GM19467 (cell line): ENCODE data around the gene USP2.

ENCODE experiments used
- ATAC-seq: cut with Tn5 transposase; IDR thresholded peaks from one replicate; pipeline ENCODE4 v1.9.1; 2021; ENCODE audit warnings: mild to moderate bottlenecking, moderate library complexity; ENCODE audit not compliant: unreplicated experiment

The USP2 gene

GRCh38 chr11:119307219-119307618 lies 74.3 kb downstream of the USP2 start:
- no peak for ATAC-seq

- no peak for ATAC-seq
Measured at GRCh38 chr11:119306373-119306890, 75.1 kb downstream of the USP2 start.

DNA sequence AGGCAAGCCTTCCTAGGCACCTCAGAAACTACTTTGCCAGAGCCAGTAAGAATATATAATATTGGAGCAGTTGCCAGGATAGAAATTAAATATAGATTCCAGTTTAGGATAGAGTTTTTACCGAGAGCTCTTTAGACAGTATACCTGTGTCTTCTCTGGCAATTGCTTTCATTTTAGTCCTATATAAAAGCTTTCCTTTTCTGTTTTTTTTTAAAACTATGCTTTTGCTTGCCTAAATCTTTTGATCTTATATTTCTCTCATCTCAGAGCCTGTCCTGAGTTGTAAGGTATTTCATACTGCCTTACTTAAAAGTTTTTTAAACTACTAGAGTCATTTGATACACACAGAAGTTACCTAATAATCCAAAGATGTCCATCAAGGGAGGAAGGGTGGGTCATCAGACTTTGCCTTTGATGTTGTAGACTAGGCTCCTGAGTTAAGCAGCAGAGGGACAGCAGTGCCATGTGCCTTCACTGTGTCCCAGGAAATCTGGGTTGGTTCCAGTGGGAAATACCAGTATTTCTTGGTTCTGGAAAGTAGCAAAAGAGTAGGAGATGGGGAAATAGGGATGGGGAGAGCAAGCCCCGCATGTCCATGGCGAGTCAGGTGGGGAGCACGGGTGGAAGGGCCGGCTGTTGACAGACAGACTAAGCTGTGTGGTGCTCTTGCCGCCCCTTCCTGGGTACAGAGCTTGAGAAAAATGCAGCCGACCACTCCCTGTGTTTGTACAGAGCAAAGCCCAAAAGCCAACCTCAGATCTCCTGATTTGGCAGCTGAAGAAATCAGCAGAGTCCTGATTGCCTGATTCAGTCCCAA lies 75.7 kb downstream of the USP2 start:
- ATAC-seq: no peak
